ENCODE measurements around the gene TXNL4A.

The TXNL4A gene

GRCh38 chr18:79983793-79984192, 4.6 kb downstream of the TXNL4A start:
- TF ChIP-seq CREB1 (IDR thresholded peaks at IDR 0.05; ENCODE audit: low read depth) (no peak), CEBPB (IDR thresholded peaks at IDR 0.05) (no peak), NFIC (IDR thresholded peaks at IDR 0.05) (no peak), EP300 (IDR thresholded peaks at IDR 0.05; ENCODE audit: borderline replicate concordance) (no peak), TAF1 (IDR thresholded peaks at IDR 0.05; ENCODE audit: low read depth) (no peak), ZBTB7A (IDR thresholded peaks at IDR 0.05; ENCODE audit: low read depth) (no peak), FOXM1 (IDR thresholded peaks at IDR 0.05; ENCODE audit: borderline replicate concordance, low read depth) (no peak), TEAD4 (IDR thresholded peaks at IDR 0.05) (no peak), YY1 (IDR thresholded peaks at IDR 0.05; ENCODE audit: low read depth) (no peak), EGR1 (IDR thresholded peaks at IDR 0.05) (no peak), USF1 (IDR thresholded peaks at IDR 0.05) (no peak), TCF12 (IDR thresholded peaks at IDR 0.05; ENCODE audit: low read depth) (no peak), REST (IDR thresholded peaks at IDR 0.05; ENCODE audit: low read depth) (no peak), MAX (IDR thresholded peaks at IDR 0.05) (no peak), RAD21 (IDR thresholded peaks at IDR 0.05; ENCODE audit: low read depth) (no peak)

GRCh38 chr18:79983253-79983652, 5.1 kb downstream of the TXNL4A start:
- TF ChIP-seq TAF1 (IDR thresholded peaks at IDR 0.05; ENCODE audit: low read depth): no peak
- no peak for TF ChIP-seq CREB1 (IDR thresholded peaks at IDR 0.05; ENCODE audit: low read depth)
- no peak for TF ChIP-seq YY1 (IDR thresholded peaks at IDR 0.05; ENCODE audit: low read depth)
- TF ChIP-seq MAX (IDR thresholded peaks at IDR 0.05): no peak
- no peak for TF ChIP-seq RAD21 (IDR thresholded peaks at IDR 0.05; ENCODE audit: low read depth)
- TF ChIP-seq ZBTB7A (IDR thresholded peaks at IDR 0.05; ENCODE audit: low read depth): no peak
- no peak for TF ChIP-seq TEAD4 (IDR thresholded peaks at IDR 0.05)
- no peak for TF ChIP-seq REST (IDR thresholded peaks at IDR 0.05; ENCODE audit: low read depth)
- TF ChIP-seq CEBPB (IDR thresholded peaks at IDR 0.05): no peak
- TF ChIP-seq TCF12 (IDR thresholded peaks at IDR 0.05; ENCODE audit: low read depth): no peak
- no peak for TF ChIP-seq USF1 (IDR thresholded peaks at IDR 0.05)

- TF ChIP-seq TEAD4 (IDR thresholded peaks at IDR 0.05) (no peak), TCF12 (IDR thresholded peaks at IDR 0.05; ENCODE audit: low read depth) (no peak), NFIC (IDR thresholded peaks at IDR 0.05) (no peak), USF1 (IDR thresholded peaks at IDR 0.05) (no peak), CREB1 (IDR thresholded peaks at IDR 0.05; ENCODE audit: low read depth) (no peak), MAX (IDR thresholded peaks at IDR 0.05) (no peak), TAF1 (IDR thresholded peaks at IDR 0.05; ENCODE audit: low read depth) (no peak), RAD21 (IDR thresholded peaks at IDR 0.05; ENCODE audit: low read depth) (no peak), REST (IDR thresholded peaks at IDR 0.05; ENCODE audit: low read depth) (no peak), EP300 (IDR thresholded peaks at IDR 0.05; ENCODE audit: borderline replicate concordance) (no peak)
Observed at GRCh38 chr18:79982736-79983135, 5.6 kb downstream of the TXNL4A start.

GRCh38 chr18:79980585-79980984, 7.8 kb downstream of the TXNL4A start:
- TF ChIP-seq MAX (IDR thresholded peaks at IDR 0.05) (no peak), EP300 (IDR thresholded peaks at IDR 0.05; ENCODE audit: borderline replicate concordance) (no peak), FOXM1 (IDR thresholded peaks at IDR 0.05; ENCODE audit: borderline replicate concordance, low read depth) (no peak), CREB1 (IDR thresholded peaks at IDR 0.05; ENCODE audit: low read depth) (no peak), REST (IDR thresholded peaks at IDR 0.05; ENCODE audit: low read depth) (no peak), TAF1 (IDR thresholded peaks at IDR 0.05; ENCODE audit: low read depth) (no peak), NFIC (IDR thresholded peaks at IDR 0.05) (no peak), TCF12 (IDR thresholded peaks at IDR 0.05; ENCODE audit: low read depth) (no peak), ZBTB7A (IDR thresholded peaks at IDR 0.05; ENCODE audit: low read depth) (no peak), USF1 (IDR thresholded peaks at IDR 0.05) (no peak), CEBPB (IDR thresholded peaks at IDR 0.05) (no peak), RAD21 (IDR thresholded peaks at IDR 0.05; ENCODE audit: low read depth) (no peak), EGR1 (IDR thresholded peaks at IDR 0.05) (no peak), YY1 (IDR thresholded peaks at IDR 0.05; ENCODE audit: low read depth) (no peak), TEAD4 (IDR thresholded peaks at IDR 0.05) (no peak)

Data from Ishikawa (cell line).